RWPE1 (cell line): ENCODE results near the gene PPP1R27.

ENCODE experiments used
- CTCF ChIA-PET: fragments of 350-600 bp; sonication (Branson Sonifier 250); formaldehyde crosslinking; extraction: SDS; loops from one replicate; lab custom pipeline; 2021; lab: Yijun Ruan, JAX
- POLR2A ChIA-PET: fragments of 400-600 bp; formaldehyde crosslinking; extraction: SDS; loops from one replicate; lab custom pipeline; 2020; ENCODE audit warnings: antibody characterized with exemption; ENCODE audit not compliant: low non-redundant PET; lab: Yijun Ruan, JAX
- DNase-seq: peaks from one replicate; pipeline ENCODE4 v3.0.0; 2012; ENCODE audit warnings: low spot score
- H3K27ac ChIP-seq: fragments of 450-650 bp; 2 replicates; pipeline ENCODE4 v1.5.1; 2017
- TF ChIP-seq, protein P1 (sequence below): fragments of 450-650 bp; conservative IDR thresholded peaks from 2 replicates; pipeline ENCODE4 v1.5.1; 2017; ENCODE audit warnings: low read depth, mild to moderate bottlenecking

PPP1R27 gene

DNA sequence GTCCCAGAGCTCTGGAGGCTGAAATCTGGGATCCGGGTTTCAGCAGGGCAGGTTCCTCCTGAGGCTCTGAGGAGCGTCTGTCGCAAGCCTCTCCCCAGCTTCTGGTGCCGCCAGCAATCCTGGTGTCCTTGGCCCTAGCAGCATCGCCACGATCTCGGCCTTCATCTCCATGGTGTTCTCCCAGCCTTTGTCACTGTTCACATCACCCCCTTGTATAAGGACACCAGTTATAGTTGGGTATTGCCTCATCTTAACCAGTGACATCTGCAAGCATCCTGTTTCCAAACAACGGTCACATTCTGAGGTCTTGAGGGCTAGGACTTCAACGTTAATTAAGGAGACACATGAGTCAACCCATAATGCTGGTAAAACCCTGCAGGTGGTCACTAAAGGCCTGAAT lies 2.8 kb upstream of the PPP1R27 start:
- H3K27ac ChIP-seq, result peak overlapping the region; percentile 100
- TF ChIP-seq, protein P1, sequence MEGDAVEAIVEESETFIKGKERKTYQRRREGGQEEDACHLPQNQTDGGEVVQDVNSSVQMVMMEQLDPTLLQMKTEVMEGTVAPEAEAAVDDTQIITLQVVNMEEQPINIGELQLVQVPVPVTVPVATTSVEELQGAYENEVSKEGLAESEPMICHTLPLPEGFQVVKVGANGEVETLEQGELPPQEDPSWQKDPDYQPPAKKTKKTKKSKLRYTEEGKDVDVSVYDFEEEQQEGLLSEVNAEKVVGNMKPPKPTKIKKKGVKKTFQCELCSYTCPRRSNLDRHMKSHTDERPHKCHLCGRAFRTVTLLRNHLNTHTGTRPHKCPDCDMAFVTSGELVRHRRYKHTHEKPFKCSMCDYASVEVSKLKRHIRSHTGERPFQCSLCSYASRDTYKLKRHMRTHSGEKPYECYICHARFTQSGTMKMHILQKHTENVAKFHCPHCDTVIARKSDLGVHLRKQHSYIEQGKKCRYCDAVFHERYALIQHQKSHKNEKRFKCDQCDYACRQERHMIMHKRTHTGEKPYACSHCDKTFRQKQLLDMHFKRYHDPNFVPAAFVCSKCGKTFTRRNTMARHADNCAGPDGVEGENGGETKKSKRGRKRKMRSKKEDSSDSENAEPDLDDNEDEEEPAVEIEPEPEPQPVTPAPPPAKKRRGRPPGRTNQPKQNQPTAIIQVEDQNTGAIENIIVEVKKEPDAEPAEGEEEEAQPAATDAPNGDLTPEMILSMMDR, result no peak
- ChIA-PET CTCF (no interaction called here), POLR2A (no interaction called here)
- DNase-seq, result no peak

DNA sequence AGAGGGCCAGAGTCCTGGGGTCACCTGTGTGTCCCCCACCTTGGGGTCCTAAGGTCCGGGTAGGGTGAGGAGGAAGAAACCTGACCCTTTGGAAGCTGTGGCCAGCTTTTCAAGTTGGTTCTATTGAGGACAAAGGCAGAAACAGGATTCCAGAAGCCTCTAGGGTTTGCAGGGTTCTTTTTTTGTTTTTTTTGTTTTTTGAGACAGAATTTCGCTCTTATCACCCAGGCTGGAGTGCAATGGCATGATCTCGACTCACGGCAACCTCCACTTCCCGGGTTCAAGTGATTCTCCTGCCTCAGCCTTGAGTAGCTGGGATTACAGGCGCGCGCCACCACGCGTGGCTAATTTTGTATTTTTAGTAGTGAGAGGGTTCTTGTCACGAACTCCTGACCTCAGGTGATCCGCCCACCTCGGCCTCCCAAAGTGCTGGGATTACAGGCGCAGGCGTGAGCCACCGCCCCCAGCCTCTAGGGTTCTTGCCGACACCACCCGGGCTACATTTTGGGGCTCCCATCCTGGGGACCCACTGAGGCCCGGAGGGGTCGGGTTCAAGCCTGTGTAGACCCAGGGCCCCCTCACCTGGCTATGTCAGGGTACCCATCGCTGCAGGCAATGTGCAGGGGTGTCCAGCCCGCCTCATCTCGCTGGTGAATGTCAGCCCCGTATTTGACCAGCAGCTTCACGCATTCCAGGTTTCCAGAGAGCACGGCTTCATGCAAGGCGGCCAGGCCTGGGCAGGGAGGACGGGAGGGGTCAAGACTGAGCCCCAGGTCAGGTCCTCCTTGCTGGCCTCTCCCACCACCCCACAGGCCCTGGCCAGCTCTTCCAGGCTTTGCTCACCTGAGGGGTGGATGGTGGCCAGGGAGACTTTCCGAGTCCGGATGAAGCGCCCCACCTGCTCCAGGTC lies 674 bp downstream of the PPP1R27 start:
- POLR2A ChIA-PET, result interaction anchor here (0.5 to 0.6 kb wide), 3 partner anchors 9 to 163 kb away, joined by 3 to 4 read pairs (median 4); no protein-coding TSS in a partner anchor
- peak overlapping the region; percentile 92 for H3K27ac ChIP-seq
- TF ChIP-seq, protein P1, result no peak
- CTCF ChIA-PET, result interaction anchor here (0.7 to 1.1 kb wide), 2 partner anchors 21 to 39 kb away, joined by 3 read pairs; no protein-coding TSS in a partner anchor
- no peak for DNase-seq

DNA sequence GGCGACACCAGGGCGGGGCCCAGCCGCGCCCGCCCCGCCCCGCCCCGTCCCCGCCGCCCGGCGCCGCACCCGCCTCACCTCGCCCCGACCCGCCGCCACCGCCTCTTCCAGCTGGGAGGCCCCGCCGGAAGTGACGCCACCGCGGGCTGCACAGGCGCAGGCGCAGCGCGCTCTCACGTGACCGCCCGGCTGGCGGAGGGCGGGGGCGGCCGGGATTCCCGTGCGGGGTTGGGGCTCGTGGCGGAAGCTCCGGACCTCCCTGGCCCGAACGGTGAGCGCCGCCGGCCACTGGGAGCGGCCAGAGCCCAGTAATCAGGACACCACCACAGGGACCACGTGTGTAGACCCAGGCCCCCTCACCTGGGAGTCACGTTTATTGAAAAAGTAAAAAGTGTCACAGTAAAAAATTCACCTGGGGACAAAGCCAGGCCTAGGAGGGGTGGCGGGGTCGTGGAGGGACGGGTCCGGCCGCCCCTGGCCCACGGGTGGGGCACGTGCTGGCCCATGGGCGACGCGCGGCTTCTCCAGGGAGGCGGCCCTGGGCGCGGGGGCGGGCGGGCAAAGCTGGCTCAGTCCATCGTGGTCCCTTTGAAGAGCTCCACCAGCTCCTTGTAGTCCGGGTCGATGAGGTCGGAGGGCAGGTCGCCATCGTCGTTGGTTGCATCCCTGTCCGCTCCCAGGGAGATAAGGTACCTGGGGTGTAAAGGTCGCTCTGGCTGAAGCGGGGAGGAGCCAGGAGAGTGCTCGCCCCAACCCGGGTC lies 1.5 kb downstream of the PPP1R27 start, which contains the start of gene MCRIP1:
Gene MCRIP1 (minus strand): TSS at position 132 of the 761 bp plus-strand sequence. CDS start 8,785 bp downstream, outside the sequence.
- peak within 1 kb of the TSS; percentile 92 for H3K27ac ChIP-seq
- POLR2A ChIA-PET, result interaction anchor here (0.6 to 1.1 kb wide), 3 partner anchors 8 to 97 kb away, joined by 3 to 8 read pairs (median 3); no protein-coding TSS in a partner anchor
- CTCF ChIA-PET, result interaction anchor here (0.5 to 1.1 kb wide), 2 partner anchors 22 to 150 kb away, joined by 3 read pairs; partner anchors contain the start of gene ARL16
- peak; percentile 95 for DNase-seq
- TF ChIP-seq, protein P1, result no peak

DNA sequence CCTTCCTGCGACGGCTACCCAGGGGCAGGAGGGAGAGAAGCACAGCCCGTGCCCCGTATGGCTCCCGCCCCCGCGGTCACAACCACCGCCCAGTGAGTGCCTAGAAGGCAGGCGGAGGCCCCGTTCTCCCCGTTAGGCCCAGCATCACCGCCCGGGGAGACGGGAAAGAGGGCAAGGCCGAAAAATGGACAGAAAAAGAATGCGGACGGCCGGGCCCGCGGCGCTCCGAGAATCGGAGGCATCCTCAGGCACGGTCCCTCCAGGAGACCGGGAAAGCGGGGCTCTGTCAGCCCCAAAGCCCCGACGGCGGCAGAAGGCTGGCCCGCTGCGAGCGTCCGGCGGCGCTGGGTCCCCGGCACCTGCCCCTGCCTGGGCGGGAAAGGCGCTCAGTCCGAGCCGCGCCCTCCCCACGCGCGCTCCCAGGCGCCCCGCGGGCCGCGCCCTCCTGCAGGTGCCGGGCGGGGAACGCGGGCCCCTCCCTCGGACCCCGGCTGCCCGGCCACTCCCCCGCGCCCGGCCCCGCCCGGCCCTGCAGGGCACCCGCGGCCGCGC lies 2.2 kb downstream of the PPP1R27 start:
- TF ChIP-seq, protein P1, result no peak
- DNase-seq, result no peak
- CTCF ChIA-PET, result interaction anchor here (0.5 to 1.1 kb wide), 2 partner anchors 22 to 149 kb away, joined by 3 read pairs; partner anchors contain the start of gene ARL16

DNA sequence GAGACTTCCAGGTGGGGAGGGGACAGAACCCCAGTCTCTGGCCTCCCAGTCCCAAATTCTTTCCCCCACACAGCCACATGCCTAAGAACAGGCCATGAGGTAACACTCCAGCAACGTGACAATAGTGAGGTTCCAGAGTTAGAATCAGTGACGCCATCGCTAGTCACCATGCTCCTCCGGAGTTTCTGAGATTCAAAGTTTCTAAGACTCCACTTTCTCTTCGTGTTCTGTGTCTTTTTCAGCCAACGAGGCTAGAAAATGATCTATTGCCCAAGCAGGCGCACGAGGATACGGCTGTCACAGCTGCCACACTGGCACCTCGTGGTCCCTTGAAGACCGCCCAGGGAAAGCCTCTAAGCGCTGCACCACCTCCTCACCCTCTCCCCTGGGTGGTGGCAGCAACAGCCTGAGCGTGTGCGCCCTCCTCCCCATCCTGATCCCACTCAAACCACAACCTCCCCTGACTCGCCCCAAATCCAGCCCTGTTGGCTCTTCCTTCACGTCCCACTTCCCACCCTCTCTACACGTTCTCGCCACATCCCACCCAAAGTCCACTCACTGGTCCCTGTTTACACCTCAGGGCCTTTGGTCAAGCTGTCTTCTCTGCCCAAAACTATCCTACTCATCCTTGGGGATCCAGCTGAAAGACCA lies 2.8 kb downstream of the PPP1R27 start:
- no peak for DNase-seq
- CTCF ChIA-PET, result no interaction called here
- TF ChIP-seq, protein P1, result no peak
- H3K27ac ChIP-seq, result peak overlapping the region; percentile 92
- POLR2A ChIA-PET, result no interaction called here

More for the DNA sequence above, 2.2 kb downstream of the PPP1R27 start:
- POLR2A ChIA-PET, result interaction anchor here (1.1 kb wide), 1 partner anchor 9 kb away, joined by 8 read pairs; no protein-coding TSS in a partner anchor
- H3K27ac ChIP-seq, result peak overlapping the region; percentile 92
